ENCODE measurements around the gene CFP. TPM values are rescaled to one million over a fixed set of nuclear protein-coding genes. Genes with fewer than 3 reads are reported as not detected.

Gene CFP
- total RNA-seq, 2 donors from 2014 or later: 13.1 to 18.9 TPM

DNA sequence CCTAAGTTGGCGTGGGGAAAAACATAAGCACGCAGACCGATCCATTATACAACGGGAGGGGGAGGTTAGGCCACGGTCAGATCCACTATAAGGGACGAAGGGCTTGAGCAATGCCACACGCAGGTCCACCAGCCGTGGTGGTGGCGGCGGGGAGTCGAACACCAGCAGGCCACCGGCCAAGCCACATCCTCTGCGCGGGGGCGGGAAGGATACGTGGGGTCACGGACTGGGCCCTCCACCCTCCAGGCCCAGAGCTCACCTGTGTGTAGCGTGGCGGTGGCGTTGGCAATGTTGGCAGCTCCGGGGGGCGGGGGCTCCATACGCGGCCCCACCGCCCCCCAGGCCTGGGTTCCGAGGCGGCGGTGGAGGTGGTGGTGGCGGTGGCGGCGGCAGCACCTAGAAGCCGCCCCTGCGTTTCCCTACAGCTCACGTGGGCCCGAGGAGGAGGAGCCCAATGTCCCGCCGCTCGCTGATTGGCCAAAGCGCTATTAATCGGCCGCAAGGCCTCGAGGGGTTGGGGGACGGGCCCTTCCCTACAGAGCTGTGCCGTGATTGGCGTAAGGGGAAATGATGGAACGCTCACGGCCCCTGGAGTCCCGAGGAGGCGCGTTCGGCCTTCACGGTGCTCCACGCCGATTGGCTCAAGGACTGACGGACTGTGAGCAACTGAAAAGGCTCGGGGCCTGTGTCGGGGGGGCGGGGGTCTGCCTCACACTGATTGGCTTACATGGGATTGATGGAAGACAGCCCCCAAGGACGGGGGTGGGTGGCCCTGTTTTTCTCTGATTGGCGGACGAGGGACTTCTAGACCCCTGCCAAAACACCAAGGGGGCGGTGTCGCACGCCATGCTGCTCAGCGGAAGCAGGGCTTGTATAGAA is 20.7 kb upstream of the CFP start, which contains the start of gene ELK1:
ELK1 (minus strand) TSS at position 400 of the 879 bp plus-strand sequence. CDS start 9,122 bp downstream, outside the sequence.
- Histone ChIP-seq H3K4me3 (peak within 1 kb of the TSS; percentile 86), H3K36me3 (no peaks in the 10 kb centered on the region), H3K27me3 (replicated peaks; ENCODE audit: insufficient read depth) (no peaks in the 10 kb centered on the region), H3K27ac (peak within 1 kb of the TSS; percentile 81), H3K4me1 (ENCODE audit: control insufficient read depth in 1 of 2, low read depth in 2 of 2) (peaks cover 6 to 26% of the 10 kb centered on the region in 2 donors), H3K9me3 (no peaks in the 10 kb centered on the region)
- TF ChIP-seq, protein P1, sequence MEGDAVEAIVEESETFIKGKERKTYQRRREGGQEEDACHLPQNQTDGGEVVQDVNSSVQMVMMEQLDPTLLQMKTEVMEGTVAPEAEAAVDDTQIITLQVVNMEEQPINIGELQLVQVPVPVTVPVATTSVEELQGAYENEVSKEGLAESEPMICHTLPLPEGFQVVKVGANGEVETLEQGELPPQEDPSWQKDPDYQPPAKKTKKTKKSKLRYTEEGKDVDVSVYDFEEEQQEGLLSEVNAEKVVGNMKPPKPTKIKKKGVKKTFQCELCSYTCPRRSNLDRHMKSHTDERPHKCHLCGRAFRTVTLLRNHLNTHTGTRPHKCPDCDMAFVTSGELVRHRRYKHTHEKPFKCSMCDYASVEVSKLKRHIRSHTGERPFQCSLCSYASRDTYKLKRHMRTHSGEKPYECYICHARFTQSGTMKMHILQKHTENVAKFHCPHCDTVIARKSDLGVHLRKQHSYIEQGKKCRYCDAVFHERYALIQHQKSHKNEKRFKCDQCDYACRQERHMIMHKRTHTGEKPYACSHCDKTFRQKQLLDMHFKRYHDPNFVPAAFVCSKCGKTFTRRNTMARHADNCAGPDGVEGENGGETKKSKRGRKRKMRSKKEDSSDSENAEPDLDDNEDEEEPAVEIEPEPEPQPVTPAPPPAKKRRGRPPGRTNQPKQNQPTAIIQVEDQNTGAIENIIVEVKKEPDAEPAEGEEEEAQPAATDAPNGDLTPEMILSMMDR (IDR thresholded peaks at IDR 0.05): no peak
- peak; percentile 87 for DNase-seq (ENCODE audit: low spot score)
- ATAC-seq (ENCODE audit: insufficient number of reproducible peaks, low FRiP score, low read depth): peak; percentile 96

DNA sequence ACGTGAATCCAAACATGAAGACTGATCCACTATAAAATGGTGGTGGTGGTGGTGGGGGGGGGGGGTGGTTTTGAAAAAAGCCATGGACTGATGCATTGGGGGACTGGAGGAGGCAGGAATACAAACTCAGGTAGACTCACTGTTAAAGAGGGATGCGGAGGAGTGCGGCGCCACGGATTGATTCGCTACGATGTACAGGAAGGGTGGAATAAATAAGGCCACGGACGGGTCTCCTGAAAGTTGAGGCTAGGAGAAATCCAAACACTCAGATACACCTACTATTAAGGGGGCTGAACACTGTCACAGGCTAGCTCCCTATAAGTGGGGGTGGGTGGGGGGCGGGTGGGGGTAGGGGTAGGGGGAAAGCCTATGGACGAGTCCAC is 20.0 kb upstream of the CFP start:
- ATAC-seq (ENCODE audit: insufficient number of reproducible peaks, low FRiP score, low read depth) (no peak), DNase-seq (ENCODE audit: low spot score) (no peak)
- TF ChIP-seq, protein P1 (IDR thresholded peaks at IDR 0.05): no peak
- H3K36me3 ChIP-seq: no peaks in the 10 kb centered on the region
- H3K27ac ChIP-seq: no peak overlapping the region
- peak overlapping the region; percentile 86 for H3K4me3 ChIP-seq
- H3K27me3 ChIP-seq (replicated peaks; ENCODE audit: insufficient read depth): no peaks in the 10 kb centered on the region
- H3K4me1 ChIP-seq (ENCODE audit: control insufficient read depth in 1 of 2, low read depth in 2 of 2): peaks cover 6 to 26% of the 10 kb centered on the region in 2 donors
- H3K9me3 ChIP-seq: no peaks in the 10 kb centered on the region

DNA sequence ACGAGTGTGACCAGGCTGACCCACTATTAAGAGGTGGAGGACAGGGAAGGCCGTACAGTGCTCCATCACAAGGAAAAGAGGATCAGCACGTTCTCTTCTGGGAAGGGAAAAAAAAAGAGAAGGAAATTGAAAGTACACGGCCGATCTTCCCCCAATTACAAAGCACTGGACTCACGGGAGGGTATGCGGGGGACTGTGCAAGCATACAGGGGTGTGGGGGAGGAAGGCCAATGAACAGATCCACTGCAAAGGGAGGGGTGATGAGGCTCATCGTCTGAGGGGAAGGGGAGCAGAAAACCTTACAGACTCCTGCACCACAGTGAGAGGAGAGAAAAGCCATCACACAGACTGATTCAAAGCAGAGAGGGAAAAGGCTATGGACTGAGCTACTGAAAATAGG is 19.5 kb upstream of the CFP start:
- no peak overlapping the region for H3K27ac ChIP-seq
- TF ChIP-seq, protein P1 (IDR thresholded peaks at IDR 0.05): no peak
- no peak for DNase-seq (ENCODE audit: low spot score)
- no peaks in the 10 kb centered on the region for H3K36me3 ChIP-seq
- no peak for ATAC-seq (ENCODE audit: insufficient number of reproducible peaks, low FRiP score, low read depth)
- no peaks in the 10 kb centered on the region for H3K27me3 ChIP-seq (replicated peaks; ENCODE audit: insufficient read depth)
- H3K4me1 ChIP-seq (ENCODE audit: control insufficient read depth in 1 of 2, low read depth in 2 of 2): peaks cover 6 to 26% of the 10 kb centered on the region in 2 donors
- H3K4me3 ChIP-seq: peak overlapping the region; percentile 86
- H3K9me3 ChIP-seq: no peaks in the 10 kb centered on the region

DNA sequence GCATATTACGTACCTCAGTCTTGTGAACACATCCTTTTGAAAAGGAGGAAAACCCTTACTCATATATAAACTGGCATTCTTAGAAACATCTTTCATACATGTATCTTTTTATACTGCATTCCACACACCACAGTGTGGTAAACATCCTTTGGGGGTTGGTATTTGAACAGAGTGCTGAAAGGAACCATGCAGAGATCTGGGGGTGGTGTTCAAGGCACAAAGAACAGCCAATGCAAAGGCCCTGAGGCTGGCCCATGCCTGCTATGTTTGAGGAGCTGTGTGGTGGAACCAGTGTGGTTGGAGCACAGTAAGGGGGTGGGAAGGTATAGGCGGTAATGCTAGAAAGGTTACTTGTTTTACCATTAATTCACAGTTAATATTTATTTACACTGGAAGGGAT is 18.6 kb upstream of the CFP start:
- H3K4me3 ChIP-seq: no peak overlapping the region
- TF ChIP-seq, protein P1 (IDR thresholded peaks at IDR 0.05): no peak
- no peaks in the 10 kb centered on the region for H3K9me3 ChIP-seq
- ATAC-seq (ENCODE audit: insufficient number of reproducible peaks, low FRiP score, low read depth): no peak
- DNase-seq (ENCODE audit: low spot score): no peak
- peaks cover 6 to 26% of the 10 kb centered on the region in 2 donors for H3K4me1 ChIP-seq (ENCODE audit: control insufficient read depth in 1 of 2, low read depth in 2 of 2)
- no peaks in the 10 kb centered on the region for H3K27me3 ChIP-seq (replicated peaks; ENCODE audit: insufficient read depth)
- H3K36me3 ChIP-seq: no peaks in the 10 kb centered on the region
- H3K27ac ChIP-seq: no peak overlapping the region

DNA sequence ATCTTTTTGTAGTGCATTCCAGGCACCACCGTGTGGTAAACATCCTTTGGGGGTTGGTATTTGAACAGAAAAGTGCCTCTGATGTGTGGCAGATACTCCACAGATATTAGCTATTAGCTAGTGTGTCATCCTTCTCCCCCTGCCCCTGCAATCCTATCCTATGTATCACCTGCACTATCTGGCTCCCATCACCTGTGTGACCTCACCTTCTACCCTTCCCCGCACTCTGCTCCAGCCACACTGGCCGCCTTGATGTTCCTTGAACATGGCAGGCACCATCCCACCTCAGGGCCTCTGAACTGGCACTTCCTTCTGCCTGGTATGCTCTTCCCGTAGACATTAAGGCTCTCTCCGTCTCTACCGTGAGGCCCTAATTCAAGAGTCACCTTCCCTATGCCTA is 16.9 kb upstream of the CFP start:
- DNase-seq (ENCODE audit: low spot score): no peak
- no peaks in the 10 kb centered on the region for H3K27me3 ChIP-seq (replicated peaks; ENCODE audit: insufficient read depth)
- H3K36me3 ChIP-seq: no peaks in the 10 kb centered on the region
- no peak overlapping the region for H3K4me3 ChIP-seq
- peaks cover 6 to 23% of the 10 kb centered on the region in 2 donors for H3K4me1 ChIP-seq (ENCODE audit: control insufficient read depth in 1 of 2, low read depth in 2 of 2)
- no peaks in the 10 kb centered on the region for H3K9me3 ChIP-seq
- ATAC-seq (ENCODE audit: insufficient number of reproducible peaks, low FRiP score, low read depth): no peak
- H3K27ac ChIP-seq: no peak overlapping the region
- TF ChIP-seq, protein P1 (IDR thresholded peaks at IDR 0.05): no peak
